H4 (cell line): ENCODE results near the gene LRIT2. TPM values are rescaled to one million over a fixed set of nuclear protein-coding genes. Genes with fewer than 3 reads are reported as not detected.

ENCODE experiments used
- DNase-seq: peaks from one replicate; pipeline ENCODE4 v3.0.0-alpha.2; 2015; ENCODE audit warnings: low spot score
- total RNA-seq: library from RNA; depleted of rRNA; stranded (reverse); fragments of >200 nt; shearing (Covaris generic); gene quantifications from 2 replicates; pipeline ENCODE4 v1.2.3, GENCODE V29; 2014; rRNA removed

LRIT2 gene, protein sequence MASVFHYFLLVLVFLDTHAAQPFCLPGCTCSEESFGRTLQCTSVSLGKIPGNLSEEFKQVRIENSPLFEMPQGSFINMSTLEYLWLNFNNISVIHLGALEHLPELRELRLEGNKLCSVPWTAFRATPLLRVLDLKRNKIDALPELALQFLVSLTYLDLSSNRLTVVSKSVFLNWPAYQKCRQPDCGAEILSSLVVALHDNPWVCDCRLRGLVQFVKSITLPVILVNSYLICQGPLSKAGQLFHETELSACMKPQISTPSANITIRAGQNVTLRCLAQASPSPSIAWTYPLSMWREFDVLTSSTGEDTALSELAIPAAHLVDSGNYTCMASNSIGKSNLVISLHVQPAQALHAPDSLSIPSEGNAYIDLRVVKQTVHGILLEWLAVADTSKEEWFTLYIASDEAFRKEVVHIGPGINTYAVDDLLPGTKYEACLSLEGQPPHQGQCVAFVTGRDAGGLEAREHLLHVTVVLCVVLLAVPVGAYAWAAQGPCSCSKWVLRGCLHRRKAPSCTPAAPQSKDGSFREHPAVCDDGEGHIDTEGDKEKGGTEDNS
- not detected in 2 replicates for total RNA-seq

DNA sequence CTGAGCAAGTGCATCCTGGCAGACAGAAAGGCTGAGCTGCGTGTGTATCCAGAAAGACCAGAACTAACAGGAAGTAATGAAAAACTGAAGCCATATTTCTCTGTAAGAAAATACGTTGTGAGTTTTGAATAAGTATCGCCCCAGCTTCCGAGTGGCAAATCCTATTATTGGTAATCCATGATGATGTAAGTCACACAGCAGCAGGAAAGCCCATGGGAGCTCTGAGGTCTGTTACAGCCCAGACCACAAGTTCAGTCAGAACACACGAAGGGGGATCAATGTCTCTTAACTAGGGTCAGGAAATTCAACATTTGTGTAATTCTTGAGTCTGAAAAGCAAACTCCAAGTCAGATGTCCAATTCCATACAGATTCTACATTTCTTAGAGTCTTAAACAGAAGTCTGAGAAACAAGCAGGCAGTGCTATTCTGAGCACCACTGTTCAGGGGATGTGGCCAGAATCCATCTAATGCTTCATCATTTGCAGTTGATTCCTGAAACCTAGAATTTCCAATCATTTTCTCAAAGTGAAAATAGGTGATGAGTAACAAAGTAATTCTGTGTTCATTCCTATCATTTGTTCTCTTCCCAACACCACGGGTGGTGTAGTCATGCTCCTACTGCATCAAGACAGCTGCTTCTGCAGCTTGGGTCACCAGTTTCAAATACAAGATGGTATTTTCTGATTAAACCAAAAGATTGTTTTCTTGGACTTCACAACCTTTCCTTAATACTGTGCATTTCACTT is at the start of gene LRIT2:
TSS of gene LRIT2 (minus strand) at position 118 of the 747 bp plus-strand sequence. CDS start at position 94, 24 bp downstream.
- DNase-seq: no peak

DNA sequence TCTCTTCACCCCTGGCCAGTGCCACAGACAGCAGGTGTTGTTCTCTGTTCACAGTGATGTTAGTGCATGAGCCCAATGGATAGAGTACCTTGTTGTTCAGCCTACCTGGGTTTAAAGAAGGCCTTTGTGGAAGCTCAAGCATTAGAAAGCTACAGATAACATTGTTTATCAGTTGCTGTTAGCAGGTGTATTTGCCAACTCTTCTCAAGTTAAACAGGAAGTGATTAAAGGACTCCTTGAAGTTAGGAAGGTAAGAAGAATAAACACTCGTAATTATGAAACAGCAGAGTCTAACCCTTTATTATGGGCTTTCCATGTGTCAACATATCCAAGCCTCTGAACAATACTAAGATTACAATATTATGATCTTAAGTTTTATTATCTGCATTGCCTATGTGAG is 45.4 kb upstream of the LRIT2 start:
- DNase-seq: no peak

DNA sequence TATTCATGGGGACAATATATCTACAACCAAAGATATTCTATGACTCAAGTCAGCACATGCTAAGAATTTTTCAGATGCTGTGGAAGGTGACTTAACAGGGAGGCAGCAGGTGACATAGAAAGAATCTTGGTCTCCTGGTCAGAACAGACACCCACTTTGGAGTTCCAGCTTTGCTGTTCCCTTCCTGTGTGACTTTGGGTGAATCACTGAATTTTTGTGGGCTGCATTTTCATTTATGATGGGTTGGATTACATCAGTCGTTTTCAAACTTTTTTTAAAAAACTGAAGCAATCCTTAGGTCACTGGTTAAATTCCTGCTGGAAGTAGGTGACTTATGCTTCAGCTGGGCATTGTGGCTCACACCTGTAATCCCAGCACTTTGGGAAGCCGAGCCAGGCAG is 44.4 kb upstream of the LRIT2 start:
- peak; percentile 25 for DNase-seq

DNA sequence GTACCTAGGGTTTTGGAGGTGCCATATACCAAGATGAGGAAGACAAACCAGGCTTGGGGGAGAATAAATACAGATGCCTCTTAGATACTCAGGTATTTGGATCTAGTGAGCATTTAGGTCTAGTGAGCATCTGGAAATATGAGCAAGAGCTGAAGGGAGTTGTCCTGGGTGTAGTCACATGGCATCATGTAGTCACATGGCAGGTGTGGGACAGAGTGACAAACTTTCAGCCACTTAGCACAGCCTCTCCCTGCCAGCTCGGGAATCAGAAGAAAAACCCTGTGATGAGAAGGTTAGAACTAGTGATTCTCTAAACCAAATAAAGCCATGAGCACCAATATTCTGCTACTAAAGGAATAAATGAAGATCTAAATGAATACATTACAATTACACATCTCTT is 43.8 kb upstream of the LRIT2 start:
- DNase-seq: no peak

GRCh38 chr10:84267503-84268126 is 42.3 kb upstream of the LRIT2 start:
- DNase-seq: peak; percentile 37

GRCh38 chr10:84265418-84265817 is 40.1 kb upstream of the LRIT2 start:
- no peak for DNase-seq

GRCh38 chr10:84264611-84265141 is 39.3 kb upstream of the LRIT2 start:
- peak; percentile 51 for DNase-seq

DNA sequence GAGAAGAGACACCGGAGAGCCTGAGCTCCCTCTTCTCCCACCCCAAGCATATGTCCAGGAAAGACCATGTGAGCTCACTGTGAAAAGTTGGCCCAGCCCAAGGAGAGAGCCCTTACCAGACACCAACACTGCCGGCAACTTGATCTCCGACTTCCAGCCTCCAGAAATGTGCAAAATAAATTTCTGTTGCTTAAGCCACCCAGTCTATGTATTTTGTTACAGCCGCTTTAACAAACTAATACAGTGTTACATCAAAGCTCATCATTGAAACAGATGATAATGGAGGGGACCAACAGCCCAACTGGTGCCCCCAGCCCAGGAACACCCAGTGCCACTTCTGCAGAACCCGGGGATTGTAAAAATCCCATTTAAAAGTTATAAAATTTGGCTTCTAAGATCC is 38.4 kb upstream of the LRIT2 start:
- no peak for DNase-seq

GRCh38 chr10:84262190-84262956 is 37.0 kb upstream of the LRIT2 start:
- no peak for DNase-seq

GRCh38 chr10:84261236-84261915 is 36.0 kb upstream of the LRIT2 start:
- DNase-seq: no peak

- DNase-seq: no peak
These were observed 32.8 kb upstream of the LRIT2 start for GRCh38 chr10:84258034-84258695.

- DNase-seq: no peak
These were observed 32.1 kb upstream of the LRIT2 start for GRCh38 chr10:84257343-84258020.

DNA sequence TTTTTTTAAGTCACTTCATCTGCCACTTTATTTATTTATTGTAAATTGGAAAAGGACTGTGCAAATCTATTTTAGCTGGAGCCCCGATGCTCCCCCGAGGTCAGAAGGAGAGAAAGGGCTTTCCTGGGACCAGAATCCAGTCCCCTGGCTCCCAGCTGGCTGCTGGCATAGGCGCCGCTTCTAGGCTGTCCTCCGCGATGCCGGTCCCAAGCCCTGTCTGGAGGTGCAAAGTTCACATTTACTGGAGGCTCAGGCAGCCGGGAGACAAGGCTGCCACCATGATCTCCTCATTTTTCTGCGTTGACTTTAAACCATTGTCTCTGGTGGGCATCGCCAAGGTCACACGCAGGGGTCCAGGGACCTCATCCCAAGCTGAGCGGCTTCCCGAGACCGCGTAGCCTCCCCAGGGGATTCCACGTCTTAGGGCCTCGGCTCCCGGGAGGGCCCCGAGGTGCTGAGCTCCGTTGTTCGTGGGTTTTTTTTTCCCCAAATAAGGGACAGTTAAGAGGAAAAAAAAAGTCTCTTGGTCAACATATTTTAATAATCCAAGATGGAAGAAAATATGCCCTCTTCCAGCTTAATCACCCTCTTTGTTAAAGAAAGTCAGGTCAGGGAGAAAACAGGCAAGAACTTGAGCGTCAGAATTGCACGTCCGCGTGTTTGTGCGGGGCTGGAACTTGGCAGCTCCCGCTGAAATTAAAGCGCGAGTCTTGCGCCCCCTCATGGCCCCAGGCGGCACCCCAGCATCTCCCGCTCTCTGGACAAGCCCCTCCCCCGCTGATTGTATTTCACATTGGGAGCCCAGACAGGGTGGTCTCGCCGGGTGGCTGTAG is 31.4 kb upstream of the LRIT2 start:
- DNase-seq: no peak

DNA sequence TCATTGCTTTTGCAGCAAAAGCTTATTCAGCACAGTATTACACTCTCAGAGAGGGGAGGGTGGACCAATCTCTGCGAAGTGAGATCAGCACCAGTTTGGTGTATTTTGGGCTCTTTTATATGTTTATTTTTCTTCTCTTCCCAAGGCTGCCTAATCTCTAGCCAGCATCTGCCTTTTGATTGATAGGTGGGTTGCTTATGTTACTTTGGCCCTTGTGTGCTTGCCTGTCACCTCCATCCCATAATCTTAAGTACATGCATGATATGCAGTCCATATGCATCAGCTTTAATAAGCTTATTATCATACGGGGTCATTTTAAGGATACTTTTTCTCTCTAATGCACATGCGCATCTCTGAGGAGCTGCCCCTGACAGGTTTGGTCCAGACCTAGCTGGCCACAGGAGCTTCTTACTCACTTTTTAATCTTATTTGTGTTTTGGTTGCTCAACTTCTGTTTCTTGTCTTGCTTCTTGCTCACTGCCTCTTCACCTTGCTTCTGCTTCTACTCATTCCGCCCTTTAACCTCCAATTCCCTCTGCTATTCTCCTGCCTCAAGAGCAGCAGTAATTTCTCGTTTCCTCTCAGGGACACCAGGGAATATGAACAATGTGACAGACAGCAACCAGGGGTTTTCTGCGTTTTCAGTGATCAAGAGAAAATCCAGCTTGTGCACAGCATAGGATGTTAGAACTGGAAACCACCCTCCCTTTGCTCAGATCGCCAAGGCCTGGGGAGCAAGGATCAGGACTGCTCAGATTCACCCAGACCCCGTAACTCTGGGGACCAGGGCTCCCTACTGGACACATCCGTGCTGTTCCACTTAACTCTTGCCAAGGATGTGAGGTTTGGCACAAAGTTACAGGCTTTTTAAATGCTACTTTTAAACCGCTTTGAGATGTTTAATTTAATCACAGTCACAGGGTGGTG is 29.5 kb upstream of the LRIT2 start:
- DNase-seq: no peak

- DNase-seq: no peak
These were observed 23.4 kb upstream of the LRIT2 start for GRCh38 chr10:84248794-84249193.

DNA sequence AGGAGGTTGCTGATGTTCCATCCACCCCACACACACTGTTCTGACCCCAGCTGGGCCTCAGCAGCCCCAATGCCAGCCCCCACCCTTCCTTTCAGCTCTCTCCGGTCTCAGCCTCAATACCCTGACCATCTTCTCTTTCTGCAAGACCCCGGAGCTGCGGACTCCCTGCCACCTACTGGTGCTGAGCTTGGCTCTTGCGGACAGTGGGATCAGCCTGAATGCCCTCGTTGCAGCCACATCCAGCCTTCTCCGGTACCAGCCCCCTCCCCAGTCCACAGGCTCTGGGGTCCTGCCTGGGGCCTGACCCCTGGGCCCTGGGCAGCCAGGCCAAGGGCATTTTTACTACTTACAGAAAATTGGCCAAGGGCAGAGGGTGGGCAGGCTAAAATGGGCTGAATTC is 22.2 kb upstream of the LRIT2 start:
- DNase-seq: no peak

GRCh38 chr10:84244651-84245270 is 19.4 kb upstream of the LRIT2 start, which contains the start of gene RGR:
RGR (plus strand) TSS chr10:84245053; CDS start chr10:84245091, 38 bp downstream.
- no peak for DNase-seq
